HepG2 (cell line): ENCODE data around the gene DMXL2. TPM values are rescaled to one million over a fixed set of nuclear protein-coding genes. Genes with fewer than 3 reads are reported as not detected.

Experiments used
- HOXA5 ChIP-seq: sonication (generic); formaldehyde crosslinking; IDR thresholded peaks from 2 replicates; pipeline ENCODE4 v1.4.0; 2020; ENCODE audit warnings: missing genetic modification reagents
- LCORL ChIP-seq, 2 experiments: fragments of 450-650 bp in 1 of 2; sonication (generic) in 1 of 2; formaldehyde crosslinking in 1 of 2; IDR thresholded peaks; 2 replicates each; pipeline versions ENCODE4 v1.5.0 to v1.6.1; 2017 to 2020; ENCODE audit warnings: antibody characterized with exemption in 1 of 2, missing genetic modification reagents in 1 of 2
- RAD51 ChIP-seq: fragments of 450-650 bp; IDR thresholded peaks from 2 replicates; pipeline ENCODE4 v1.6.1; 2016; ENCODE audit warnings: borderline replicate concordance
- REXO4 ChIP-seq: sonication (generic); formaldehyde crosslinking; IDR thresholded peaks from 2 replicates; pipeline ENCODE4 v1.8.0; 2022; ENCODE audit warnings: missing genetic modification reagents, mild to moderate bottlenecking, borderline replicate concordance
- ZFP36 ChIP-seq: fragments of 150-350 bp; IDR thresholded peaks from 2 replicates; pipeline ENCODE4 v1.6.1; 2018; ENCODE audit warnings: borderline replicate concordance, low read length, low read depth; ENCODE audit not compliant: partially characterized antibody
- ZNF468 ChIP-seq: sonication (generic); formaldehyde crosslinking; IDR thresholded peaks from 2 replicates; pipeline ENCODE4 v1.8.0; 2022; ENCODE audit warnings: mild to moderate bottlenecking, moderate library complexity, missing genetic modification reagents
- polyA plus RNA-seq, 8 experiments: library from polyadenylated mRNA; depleted of rRNA in 3 of 8; stranded (reverse) in 7 of 8; unstranded in 1 of 8; fragments of >200 nt; fragmentation: Illumina TruSeq in 4 of 8; extraction: Trizol in 4 of 8; gene quantifications; 2 replicates each; pipeline versions ENCODE4 v1.2.1 to v1.2.3, GENCODE V29; 2011 to 2016; ENCODE audit warnings: low read depth in 4 of 8, missing spikeins in 1 of 8, mixed read lengths in 1 of 8; ENCODE audit not compliant: insufficient read depth in 1 of 8
- total RNA-seq, 5 experiments: library from RNA; depleted of rRNA; stranded (reverse); fragments of >200 nt; fragmentation: Illumina TruSeq; extraction: Trizol; gene quantifications; 2 replicates each; pipeline ENCODE4 v1.2.3, GENCODE V29; 2016; ENCODE audit warnings: low read depth in 1 of 5
- TF ChIP-seq, protein P1 (sequence below): fragments of 450-650 bp; IDR thresholded peaks from 2 replicates; pipeline ENCODE4 v1.6.1; 2016
- TF ChIP-seq, protein P2 (sequence below): IDR thresholded peaks from 2 replicates; pipeline ENCODE4 v1.6.1; 2016; ENCODE audit warnings: low read depth, control low read depth

DMXL2 gene
- total and polyA plus RNA-seq, 2 of the 13 experiments (the other 11 are each of a cell fraction or from before 2014, with no cell fraction given), result 11.6 to 15.3 TPM

DNA sequence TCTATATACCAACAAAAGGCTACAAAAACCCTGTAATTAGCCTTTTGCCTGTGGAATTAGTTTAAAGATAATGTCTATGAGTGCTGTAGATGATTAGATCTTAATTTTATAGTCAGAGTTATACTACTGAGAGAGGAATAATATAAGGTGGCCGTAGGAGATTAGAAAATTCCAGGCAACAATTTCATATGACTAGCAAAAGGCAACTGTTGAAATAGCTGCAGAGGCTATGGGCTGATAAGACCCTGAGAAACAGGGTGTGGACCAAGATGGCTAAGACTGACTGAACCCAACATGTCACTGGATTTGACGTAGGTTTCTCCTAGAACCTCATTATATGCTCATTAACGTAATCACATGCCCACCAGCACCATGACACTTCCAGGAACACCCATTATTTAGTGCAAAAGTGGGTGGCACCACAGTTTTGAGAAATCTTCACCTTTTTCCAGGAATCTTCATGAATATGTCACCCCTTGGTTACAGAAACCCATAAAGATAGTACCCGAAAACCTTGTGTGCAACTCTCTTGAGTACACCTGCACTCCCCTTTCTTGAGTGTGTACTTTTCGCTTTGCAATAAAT is 29.6 kb upstream of the DMXL2 start (continued):
- TF ChIP-seq ZFP36 (no peak), ZNF468 (CRISPR knock-in tag) (no peak), HOXA5 (CRISPR knock-in tag) (no peak), RAD51 (no peak), LCORL (IDR thresholded peaks at IDR 0.05) (no peak), LCORL (CRISPR knock-in tag; IDR thresholded peaks at IDR 0.05) (no peak), REXO4 (CRISPR knock-in tag) (no peak)
- TF ChIP-seq, protein P1, sequence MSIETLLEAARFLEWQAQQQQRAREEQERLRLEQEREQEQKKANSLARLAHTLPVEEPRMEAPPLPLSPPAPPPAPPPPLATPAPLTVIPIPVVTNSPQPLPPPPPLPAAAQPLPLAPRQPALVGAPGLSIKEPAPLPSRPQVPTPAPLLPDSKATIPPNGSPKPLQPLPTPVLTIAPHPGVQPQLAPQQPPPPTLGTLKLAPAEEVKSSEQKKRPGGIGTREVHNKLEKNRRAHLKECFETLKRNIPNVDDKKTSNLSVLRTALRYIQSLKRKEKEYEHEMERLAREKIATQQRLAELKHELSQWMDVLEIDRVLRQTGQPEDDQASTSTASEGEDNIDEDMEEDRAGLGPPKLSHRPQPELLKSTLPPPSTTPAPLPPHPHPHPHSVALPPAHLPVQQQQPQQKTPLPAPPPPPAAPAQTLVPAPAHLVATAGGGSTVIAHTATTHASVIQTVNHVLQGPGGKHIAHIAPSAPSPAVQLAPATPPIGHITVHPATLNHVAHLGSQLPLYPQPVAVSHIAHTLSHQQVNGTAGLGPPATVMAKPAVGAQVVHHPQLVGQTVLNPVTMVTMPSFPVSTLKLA, result no peak
- TF ChIP-seq, protein P2, sequence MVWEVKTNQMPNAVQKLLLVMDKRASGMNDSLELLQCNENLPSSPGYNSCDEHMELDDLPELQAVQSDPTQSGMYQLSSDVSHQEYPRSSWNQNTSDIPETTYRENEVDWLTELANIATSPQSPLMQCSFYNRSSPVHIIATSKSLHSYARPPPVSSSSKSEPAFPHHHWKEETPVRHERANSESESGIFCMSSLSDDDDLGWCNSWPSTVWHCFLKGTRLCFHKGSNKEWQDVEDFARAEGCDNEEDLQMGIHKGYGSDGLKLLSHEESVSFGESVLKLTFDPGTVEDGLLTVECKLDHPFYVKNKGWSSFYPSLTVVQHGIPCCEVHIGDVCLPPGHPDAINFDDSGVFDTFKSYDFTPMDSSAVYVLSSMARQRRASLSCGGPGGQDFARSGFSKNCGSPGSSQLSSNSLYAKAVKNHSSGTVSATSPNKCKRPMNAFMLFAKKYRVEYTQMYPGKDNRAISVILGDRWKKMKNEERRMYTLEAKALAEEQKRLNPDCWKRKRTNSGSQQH (CRISPR knock-in tag), result no peak
